ENCODE measurements around the gene LEPROT.
"Not testable (repeated sequence)": the region's sequence is repeated elsewhere in the genome, so short reads cannot be mapped to it uniquely, and the experiment has no call there.

LEPROT gene

GRCh38 chr1:65440915-65441314 lies 20.4 kb downstream of the LEPROT start:
- no peak for DNase-seq

GRCh38 chr1:65441464-65441863 lies 21.0 kb downstream of the LEPROT start:
- no peak for DNase-seq

- DNase-seq: no peak
Measured at GRCh38 chr1:65442442-65442841, 22.0 kb downstream of the LEPROT start.

DNA sequence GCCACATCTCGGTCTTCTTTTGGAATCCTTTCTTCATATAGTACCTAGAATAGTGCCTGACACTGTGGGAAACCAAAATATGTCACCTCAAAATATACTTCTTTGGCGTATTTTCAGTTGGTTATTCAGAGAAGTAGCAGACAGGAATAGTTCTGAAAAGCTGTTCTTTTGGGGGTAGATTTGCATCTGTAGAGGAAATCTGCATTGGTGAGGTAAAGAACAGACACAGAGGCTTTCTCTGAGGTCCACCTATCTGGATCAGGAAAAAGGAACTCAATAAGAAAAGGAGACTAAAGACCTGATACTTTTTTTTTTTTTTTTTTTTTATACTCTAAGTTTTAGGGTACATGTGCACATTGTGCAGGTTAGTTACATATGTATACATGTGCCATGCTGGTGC lies 23.2 kb downstream of the LEPROT start:
- no peak for DNase-seq

GRCh38 chr1:65444128-65444640 lies 23.7 kb downstream of the LEPROT start:
- DNase-seq: no peak

GRCh38 chr1:65445837-65446236 lies 25.4 kb downstream of the LEPROT start:
- DNase-seq: no peak

- DNase-seq: no peak
Measured at GRCh38 chr1:65449214-65449823, 28.9 kb downstream of the LEPROT start.

DNA sequence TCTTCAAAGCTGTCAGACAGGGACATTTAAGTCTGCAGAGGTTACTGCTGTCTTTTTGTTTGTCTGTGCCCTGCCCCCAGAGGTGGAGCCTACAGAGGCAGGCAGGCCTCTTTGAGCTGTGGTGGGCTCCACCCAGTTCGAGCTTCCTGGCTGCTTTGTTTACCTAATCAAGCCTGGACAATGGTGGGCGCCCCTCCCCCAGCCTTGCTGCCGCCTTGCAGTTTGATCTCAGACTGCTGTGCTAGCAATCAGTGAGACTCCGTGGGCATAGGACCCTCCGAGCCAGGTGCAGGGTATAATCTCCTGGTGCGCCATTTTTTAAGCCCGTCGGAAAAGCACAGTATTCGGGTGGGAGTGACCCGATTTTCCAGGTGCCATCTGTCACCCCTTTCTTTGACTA lies 35.2 kb downstream of the LEPROT start:
- DNase-seq: not testable (repeated sequence)

GRCh38 chr1:65456481-65456880 lies 36.0 kb downstream of the LEPROT start:
- no peak for DNase-seq

DNA sequence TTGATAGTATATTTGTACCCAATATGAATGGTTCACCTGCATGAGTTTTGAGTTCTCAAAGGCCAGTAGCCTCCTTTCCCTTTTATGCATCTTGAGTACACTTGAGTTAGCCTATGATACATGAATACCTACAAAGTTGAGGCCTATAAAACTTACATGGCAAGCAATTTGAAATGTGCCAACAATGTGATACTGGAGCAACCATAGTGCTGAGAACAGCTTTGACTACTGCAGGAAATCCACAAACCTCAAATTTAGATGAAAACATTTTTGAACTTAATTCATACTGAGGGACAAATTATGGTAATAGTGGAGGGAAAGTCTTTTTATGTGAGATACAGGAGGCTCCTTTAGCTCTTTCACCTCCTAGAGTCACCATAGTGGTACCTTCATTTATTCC lies 37.4 kb downstream of the LEPROT start:
- DNase-seq: no peak

GRCh38 chr1:65458730-65459396 lies 38.4 kb downstream of the LEPROT start:
- no peak for DNase-seq

DNA sequence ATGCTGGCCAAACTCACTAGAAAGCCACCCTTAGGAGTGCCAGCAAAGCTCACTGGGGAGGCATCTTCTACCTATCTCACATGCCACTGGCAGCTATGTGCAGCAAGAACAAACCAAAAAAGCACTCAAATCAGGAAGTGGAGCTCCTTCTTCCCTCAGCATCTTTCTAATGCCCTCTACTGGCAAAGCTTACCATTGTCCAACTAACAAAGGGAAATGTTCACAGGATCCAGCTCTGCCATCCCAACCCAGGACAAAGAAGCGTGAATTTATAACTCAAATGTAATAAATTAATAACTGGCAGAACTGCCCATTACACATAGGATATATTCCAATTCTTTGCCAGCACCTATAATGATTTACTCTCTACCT lies 38.9 kb downstream of the LEPROT start:
- peak; percentile 24 to 53 for DNase-seq

- not testable (repeated sequence) for DNase-seq
Measured at GRCh38 chr1:65465837-65466236, 45.4 kb downstream of the LEPROT start.

GRCh38 chr1:65467536-65467935 lies 47.1 kb downstream of the LEPROT start:
- DNase-seq: no peak

DNA sequence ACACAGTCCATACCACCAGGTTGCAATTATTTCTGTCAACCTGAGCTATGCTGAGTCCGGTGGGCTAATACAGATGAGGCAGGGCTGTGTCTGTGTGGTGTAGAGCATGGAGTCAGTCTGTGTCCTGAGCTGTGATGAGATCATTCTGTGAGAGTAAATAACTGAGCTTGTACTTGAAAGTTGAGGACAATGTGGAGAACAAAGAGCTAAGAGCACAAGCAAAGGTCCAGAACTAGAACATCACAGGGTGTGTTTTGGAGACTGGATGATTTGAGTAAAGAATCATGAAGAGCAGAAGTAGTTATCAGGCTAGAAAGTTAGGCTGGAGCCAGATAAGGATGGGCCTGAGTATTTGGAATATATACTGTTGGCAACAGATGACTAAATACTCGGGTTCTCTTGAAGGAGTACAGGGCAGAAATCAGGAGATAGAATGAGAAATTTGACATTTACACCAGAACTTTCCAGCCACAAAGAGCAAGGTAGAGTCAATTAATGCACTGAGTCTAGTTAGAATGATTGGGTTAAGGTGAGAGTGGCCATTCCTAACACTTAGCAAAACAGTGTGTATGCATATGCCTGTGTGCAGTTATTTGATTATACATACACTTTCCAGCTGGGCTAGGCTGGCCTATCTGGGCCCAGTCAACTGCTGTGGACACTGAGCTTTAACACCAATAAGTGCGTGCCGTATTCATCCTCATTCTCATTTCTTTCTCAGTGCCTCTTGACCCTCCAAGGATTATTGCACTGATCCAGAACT lies 48.8 kb downstream of the LEPROT start:
- no peak for DNase-seq

- DNase-seq: no peak
Measured at GRCh38 chr1:65469889-65470340, 49.4 kb downstream of the LEPROT start.

GRCh38 chr1:65470766-65471165 lies 50.3 kb downstream of the LEPROT start:
- DNase-seq: no peak

DNA sequence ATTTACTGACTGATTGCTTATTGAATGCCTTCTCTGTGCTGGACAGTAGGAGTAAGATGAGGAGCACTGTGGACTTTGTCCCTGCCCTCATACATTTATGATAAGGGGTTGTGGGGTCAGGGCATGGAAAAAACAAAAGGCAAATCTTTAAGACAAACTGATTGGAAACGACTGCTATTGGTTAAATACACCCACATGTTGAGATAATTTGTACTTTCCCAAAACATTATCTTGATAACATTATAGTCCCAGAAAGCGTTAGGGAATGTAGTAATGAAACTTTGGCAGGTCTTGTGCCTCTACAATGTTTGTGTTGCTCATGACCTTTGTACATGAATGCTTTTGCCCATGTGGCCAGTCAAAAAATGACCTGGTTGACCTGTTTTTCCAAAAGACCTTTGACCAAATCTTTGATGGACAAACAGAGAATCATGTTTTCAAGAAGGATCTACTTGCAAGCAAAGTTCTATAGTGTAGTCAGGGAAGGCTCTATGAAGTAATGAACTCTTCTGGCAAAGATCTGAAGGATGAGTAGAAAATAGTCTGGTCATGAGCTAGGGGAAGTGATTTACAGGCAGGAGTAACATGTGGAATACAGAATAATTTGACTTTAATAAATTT lies 50.9 kb downstream of the LEPROT start:
- DNase-seq: no peak

- DNase-seq: no peak
Measured at GRCh38 chr1:65471861-65472332, 51.4 kb downstream of the LEPROT start.

DNA sequence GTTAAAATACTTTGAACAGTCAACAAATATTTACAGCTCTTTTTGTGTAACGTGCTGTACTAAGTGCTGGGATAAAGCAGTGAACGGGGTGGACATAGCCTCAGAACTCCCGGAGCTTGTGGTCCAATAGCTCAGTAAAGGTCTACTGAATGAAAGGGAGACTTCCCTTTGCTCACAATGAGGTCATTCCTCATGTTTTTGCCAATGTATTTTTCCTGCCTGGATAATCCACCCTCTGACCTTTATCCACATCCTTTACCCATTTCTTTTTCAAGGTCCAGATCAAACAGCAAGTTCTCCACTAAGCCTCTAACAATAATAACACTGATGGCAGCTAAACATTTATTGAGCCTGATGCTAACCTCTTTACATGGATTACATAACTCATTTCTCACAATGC lies 55.9 kb downstream of the LEPROT start:
- no peak for DNase-seq

- DNase-seq: no peak
Measured at GRCh38 chr1:65477414-65478378, 57.2 kb downstream of the LEPROT start.

Measured in inflammatory macrophage treated with lipopolysaccharide for 1 hour (primary cell).